HG03432 (cell line): ENCODE measurements around the gene KCNJ18.
"Not testable (repeated sequence)": the region's sequence is repeated elsewhere in the genome, so short reads cannot be mapped to it uniquely, and the experiment has no call there.

Experiments used
- ATAC-seq: cut with Tn5 transposase; IDR thresholded peaks from one replicate; pipeline ENCODE4 v1.9.1; 2021; ENCODE audit warnings: mild to moderate bottlenecking, moderate library complexity; ENCODE audit not compliant: unreplicated experiment

The KCNJ18 gene

DNA sequence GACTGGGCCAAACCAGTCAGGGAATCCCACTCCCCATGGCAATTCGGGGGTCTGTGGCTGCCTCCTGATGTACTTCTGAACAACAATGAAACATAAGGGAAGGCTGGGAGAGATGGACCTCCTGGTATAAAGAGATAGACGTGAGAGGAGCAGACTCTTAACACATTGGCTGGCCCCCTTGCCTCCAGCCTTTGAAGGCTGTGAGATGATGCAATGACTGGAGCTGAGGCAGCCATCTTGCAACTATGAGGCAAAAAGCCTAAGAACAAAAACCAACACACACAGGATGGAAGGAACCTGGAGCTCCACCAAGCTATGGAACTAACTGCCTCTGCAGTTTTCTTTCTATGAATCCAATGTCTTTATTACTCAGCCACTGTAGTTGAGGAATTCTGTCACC, 58.8 kb downstream of the KCNJ18 start:
- ATAC-seq: not testable (repeated sequence)
